NCI-H226 (cell line): ENCODE results near the gene SMAD2.
"Not testable (repeated sequence)": the region's sequence is repeated elsewhere in the genome, so short reads cannot be mapped to it uniquely, and the experiment has no call there.

Experiments
- DNase-seq: peaks from one replicate; pipeline ENCODE4 v3.0.0-alpha.2; 2015

The SMAD2 gene

GRCh38 chr18:47831351-47831750 lies 99.1 kb downstream of the SMAD2 start:
- no peak for DNase-seq

- no peak for DNase-seq
Measured at GRCh38 chr18:47830772-47831171, 99.7 kb downstream of the SMAD2 start.

- no peak for DNase-seq
Measured at GRCh38 chr18:47829831-47830230, 100.6 kb downstream of the SMAD2 start.

GRCh38 chr18:47828031-47828430 lies 102.4 kb downstream of the SMAD2 start:
- not testable (repeated sequence) for DNase-seq

- DNase-seq, result no peak
Measured at GRCh38 chr18:47826157-47827074, 104.0 kb downstream of the SMAD2 start.

GRCh38 chr18:47821314-47821713 lies 109.1 kb downstream of the SMAD2 start:
- DNase-seq, result no peak

GRCh38 chr18:47817795-47818077 lies 112.7 kb downstream of the SMAD2 start:
- DNase-seq, result no peak

GRCh38 chr18:47817017-47817794 lies 113.3 kb downstream of the SMAD2 start:
- DNase-seq, result no peak

GRCh38 chr18:47815486-47816270 lies 114.8 kb downstream of the SMAD2 start:
- DNase-seq, result no peak

GRCh38 chr18:47809420-47809819 lies 121.0 kb downstream of the SMAD2 start:
- no peak for DNase-seq

GRCh38 chr18:47802802-47803201 lies 127.7 kb downstream of the SMAD2 start:
- no peak for DNase-seq

- no peak for DNase-seq
Measured at GRCh38 chr18:47801817-47802216, 128.6 kb downstream of the SMAD2 start.

GRCh38 chr18:47800756-47801155 lies 129.7 kb downstream of the SMAD2 start:
- DNase-seq, result no peak

- no peak for DNase-seq
Measured at GRCh38 chr18:47800248-47800647, 130.2 kb downstream of the SMAD2 start.

- DNase-seq, result no peak
Measured at GRCh38 chr18:47799376-47799775, 131.1 kb downstream of the SMAD2 start.

- DNase-seq, result no peak
Measured at GRCh38 chr18:47798366-47798765, 132.1 kb downstream of the SMAD2 start.

- no peak for DNase-seq
Measured at GRCh38 chr18:47797126-47797525, 133.3 kb downstream of the SMAD2 start.

- no peak for DNase-seq
Measured at GRCh38 chr18:47795434-47795814, 135.0 kb downstream of the SMAD2 start.

- no peak for DNase-seq
Measured at GRCh38 chr18:47794725-47795433, 135.6 kb downstream of the SMAD2 start.

- no peak for DNase-seq
Measured at GRCh38 chr18:47793609-47794008, 136.8 kb downstream of the SMAD2 start.

GRCh38 chr18:47791461-47791985 lies 138.9 kb downstream of the SMAD2 start:
- DNase-seq, result no peak

GRCh38 chr18:47790036-47790435 lies 140.4 kb downstream of the SMAD2 start:
- no peak for DNase-seq

- no peak for DNase-seq
Measured at GRCh38 chr18:47788621-47789020, 141.8 kb downstream of the SMAD2 start.
